ENCODE data around the gene NUP85. TPM values are rescaled to one million over a fixed set of nuclear protein-coding genes. Genes with fewer than 3 reads are reported as not detected.

The NUP85 gene
- total RNA-seq, 2 donors from 2014 or later, result 19.7 to 40.2 TPM

DNA sequence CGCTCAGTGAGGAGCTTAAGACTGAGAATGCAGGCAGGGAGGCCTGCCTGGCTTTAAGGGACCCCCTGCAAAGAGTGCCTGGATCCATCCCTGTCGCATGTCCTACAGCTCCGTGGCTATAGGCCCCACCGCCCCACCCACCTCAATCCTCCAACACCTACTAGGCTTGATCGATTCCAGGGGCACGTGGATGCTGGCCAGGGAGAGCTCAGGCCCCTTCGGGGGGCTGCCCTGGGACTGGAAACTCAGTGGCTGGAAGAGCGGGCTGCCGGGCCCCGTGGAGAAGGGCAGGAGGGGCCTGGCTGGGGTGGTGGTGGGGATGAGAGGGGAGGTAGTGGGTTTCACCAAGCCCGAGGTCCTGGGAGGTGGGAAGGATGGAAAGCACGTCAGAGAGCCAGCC lies 33.7 kb downstream of the NUP85 start:
- Histone ChIP-seq H3K9me3 (no peaks in the 10 kb centered on the region), H3K27me3 (no peaks in the 10 kb centered on the region), H3K4me3 (no peak overlapping the region), H3K4me1 (no peaks in the 10 kb centered on the region), H3K27ac (peak overlapping the region in 1 of 4 donors; percentile 9), H3K36me3 (replicated peaks in 1 of 2; ENCODE audit: insufficient read depth in 1 of 2, low read depth in 2 of 2) (peaks cover 12 to 53% of the 10 kb centered on the region in 2 donors)
- intact Hi-C loops (cut with DNase I), result no loop called here
- TF ChIP-seq CTCF (IDR thresholded peaks at IDR 0.05), result no peak
- ATAC-seq, result peak; percentile 5
- no peak for DNase-seq
- WGBS, 2 donors, result 85 to 93% methylated on average over 2 to 10 of the region's 12 CpGs

- H3K9me3 ChIP-seq, result no peaks in the 10 kb centered on the region
- 91% methylated on average over 23 of the region's 23 CpGs for WGBS, 2 donors
- H3K4me1 ChIP-seq, result no peaks in the 10 kb centered on the region
- H3K27me3 ChIP-seq, result no peaks in the 10 kb centered on the region
- H3K36me3 ChIP-seq (replicated peaks in 1 of 2; ENCODE audit: insufficient read depth in 1 of 2, low read depth in 2 of 2), result peaks cover 12 to 55% of the 10 kb centered on the region in 2 donors
- TF ChIP-seq CTCF (IDR thresholded peaks at IDR 0.05), result no peak
- TF ChIP-seq POLR2A (IDR thresholded peaks at IDR 0.05), result no peak
- DNase-seq (no peak), ATAC-seq (no peak)
- no peak overlapping the region for H3K4me3 ChIP-seq
- no peak overlapping the region for H3K27ac ChIP-seq
- intact Hi-C loops (cut with DNase I), result no loop called here
Observed at GRCh38 chr17:75239778-75240393, 34.4 kb downstream of the NUP85 start.

DNA sequence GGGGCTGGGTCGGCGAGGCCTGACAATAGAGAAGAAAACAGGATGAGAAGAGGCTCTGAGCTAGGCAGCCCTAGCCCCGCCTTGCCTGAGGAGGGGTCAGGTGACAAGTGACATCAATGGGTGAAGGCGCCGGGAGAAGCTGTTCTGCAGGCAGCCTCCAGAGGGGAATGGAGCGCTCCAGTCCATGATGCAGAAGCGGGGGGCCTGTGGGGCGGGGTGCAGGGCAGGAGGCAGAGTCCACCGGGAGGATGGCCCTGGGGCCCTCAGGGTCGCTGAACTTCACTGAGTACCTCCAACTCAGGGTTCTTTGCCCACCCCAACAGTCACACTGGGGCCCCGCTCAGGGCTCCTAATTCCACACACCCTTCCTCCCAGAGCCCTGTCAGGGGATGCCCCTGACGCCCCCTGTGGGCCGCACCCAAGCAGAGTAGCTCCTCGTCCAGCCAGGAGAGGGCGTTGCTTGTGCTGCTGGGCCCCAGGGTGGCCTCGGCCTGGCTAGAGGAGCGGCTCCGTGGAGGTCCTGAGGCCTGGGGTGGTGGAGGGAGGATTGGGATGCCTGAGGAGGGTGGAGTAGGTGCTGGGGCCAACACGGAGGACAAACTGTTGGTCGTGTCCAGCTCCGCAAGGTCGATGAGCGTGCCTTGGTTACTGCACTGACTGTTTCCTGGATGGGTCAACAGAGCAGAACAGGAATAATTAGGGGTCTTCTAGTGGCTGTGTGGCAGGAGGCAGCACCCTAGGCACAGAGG lies 35.1 kb downstream of the NUP85 start:
- Histone ChIP-seq H3K4me1 (no peaks in the 10 kb centered on the region), H3K27me3 (no peaks in the 10 kb centered on the region), H3K9me3 (no peaks in the 10 kb centered on the region), H3K36me3 (replicated peaks in 1 of 2; ENCODE audit: insufficient read depth in 1 of 2, low read depth in 2 of 2) (peaks cover 12 to 54% of the 10 kb centered on the region in 2 donors), H3K27ac (no peak overlapping the region), H3K4me3 (no peak overlapping the region)
- 64 to 77% methylated on average over 12 to 21 of the region's 23 CpGs for WGBS, 2 donors
- intact Hi-C loops (cut with DNase I), result no loop called here
- DNase-seq, result peak in 1 of 4 donors; percentile 28
- ATAC-seq, result no peak
- no peak for TF ChIP-seq POLR2A (IDR thresholded peaks at IDR 0.05)
- TF ChIP-seq CTCF (IDR thresholded peaks at IDR 0.05), result peak in 5 of 7 experiments; percentile 15 to 47 (median 38)

GRCh38 chr17:75241143-75241430 lies 35.6 kb downstream of the NUP85 start:
- intact Hi-C loops (cut with DNase I), result no loop called here
- TF ChIP-seq POLR2A (IDR thresholded peaks at IDR 0.05) (no peak), CTCF (IDR thresholded peaks at IDR 0.05) (no peak)
- Histone ChIP-seq H3K9me3 (no peaks in the 10 kb centered on the region), H3K36me3 (replicated peaks in 1 of 2; ENCODE audit: insufficient read depth in 1 of 2, low read depth in 2 of 2) (peaks cover 12 to 56% of the 10 kb centered on the region in 2 donors), H3K27ac (no peak overlapping the region), H3K27me3 (no peaks in the 10 kb centered on the region), H3K4me1 (no peaks in the 10 kb centered on the region), H3K4me3 (no peak overlapping the region)
- DNase-seq (no peak), ATAC-seq (no peak)
- WGBS, 2 donors, result 77% methylated on average over 7 of the region's 7 CpGs; no CpG with 5 or more reads in 1 of the 2 donors

DNA sequence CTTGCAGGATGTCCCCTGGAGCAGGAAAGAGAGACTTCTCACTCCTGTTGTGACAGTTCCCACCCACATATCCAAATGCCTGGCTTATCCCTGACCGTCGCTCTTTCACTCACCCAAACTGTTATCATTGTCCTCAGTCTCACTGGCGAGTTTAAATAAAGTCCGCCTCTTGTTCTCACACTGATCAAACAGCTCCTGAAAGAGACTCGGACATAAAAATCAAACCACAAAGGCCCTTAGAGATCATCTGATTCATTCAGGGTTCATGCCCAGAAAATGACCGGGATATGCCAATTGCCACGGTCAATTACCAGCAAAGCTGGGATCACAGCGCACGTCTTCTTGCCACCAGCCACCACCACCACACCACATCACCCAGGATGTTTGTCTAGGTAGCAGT lies 36.0 kb downstream of the NUP85 start:
- H3K36me3 ChIP-seq (replicated peaks in 1 of 2; ENCODE audit: insufficient read depth in 1 of 2, low read depth in 2 of 2), result peaks cover 12 to 56% of the 10 kb centered on the region in 2 donors
- 92 to 93% methylated on average over 9 of the region's 9 CpGs for WGBS, 2 donors

More for the DNA sequence above, 36.0 kb downstream of the NUP85 start:
- no peak for ATAC-seq
- no peaks in the 10 kb centered on the region for H3K9me3 ChIP-seq
- intact Hi-C loops (cut with DNase I), result no loop called here
- no peak overlapping the region for H3K4me3 ChIP-seq
- H3K4me1 ChIP-seq, result no peaks in the 10 kb centered on the region
- no peaks in the 10 kb centered on the region for H3K27me3 ChIP-seq
- no peak for TF ChIP-seq CTCF (IDR thresholded peaks at IDR 0.05)
- TF ChIP-seq POLR2A (IDR thresholded peaks at IDR 0.05), result no peak
- DNase-seq, result no peak
- H3K27ac ChIP-seq, result no peak overlapping the region

All from body of pancreas (tissue), 4 donors.